ENCODE results near the gene TEX35. TPM values are rescaled to one million over a fixed set of nuclear protein-coding genes. Genes with fewer than 3 reads are reported as not detected.
A peak's percentile ranks its signal among the peaks of the same experiment; 100 is the strongest.

TEX35 gene
- total and polyA plus RNA-seq, 4 donors, result not detected

- 89 to 92% methylated on average over 4 of the region's 4 CpGs for WGBS, 2 donors
- Histone ChIP-seq H3K9ac (ENCODE audit: insufficient read depth in 1 of 2, low read length in 2 of 2) (no peak overlapping the region), H3K4me3 (no peak overlapping the region), H3K9me3 (ENCODE audit: control insufficient read depth in 4 of 4, insufficient read depth in 3 of 4, low read length in 3 of 4) (no peaks in the 10 kb centered on the region), H3K27ac (ENCODE audit: low read depth in 1 of 2, low read length in 1 of 2) (no peak overlapping the region), H3K27me3 (ENCODE audit: control insufficient read depth in 3 of 3, insufficient read depth in 3 of 3, low read length in 2 of 3) (no peaks in the 10 kb centered on the region), H3K4me1 (ENCODE audit: control insufficient read depth in 5 of 5, insufficient read depth in 5 of 5, low read length in 5 of 5) (peaks cover 0 to 4% (median 0%) of the 10 kb centered on the region in 5 donors), H3K36me3 (ENCODE audit: control insufficient read depth in 4 of 4, insufficient read depth in 4 of 4, low read length in 4 of 4) (no peaks in the 10 kb centered on the region)
- ATAC-seq (ENCODE audit: insufficient read depth, low FRiP score) (no peak), DNase-seq (no peak)
- TF ChIP-seq CTCF (IDR thresholded peaks at IDR 0.05; ENCODE audit: control extremely low read depth, extremely low read depth), result no peak
Observed at GRCh38 chr1:178504286-178504685, 8.6 kb upstream of the TEX35 start.

GRCh38 chr1:178506177-178506576, 6.7 kb upstream of the TEX35 start:
- no peak overlapping the region for H3K4me3 ChIP-seq
- H3K27me3 ChIP-seq (ENCODE audit: control insufficient read depth in 3 of 3, insufficient read depth in 3 of 3, low read length in 2 of 3), result no peaks in the 10 kb centered on the region
- H3K4me1 ChIP-seq (ENCODE audit: control insufficient read depth in 5 of 5, insufficient read depth in 5 of 5, low read length in 5 of 5), result no peaks in the 10 kb centered on the region
- no peak overlapping the region for H3K9ac ChIP-seq (ENCODE audit: insufficient read depth in 1 of 2, low read length in 2 of 2)
- TF ChIP-seq CTCF (IDR thresholded peaks at IDR 0.05; ENCODE audit: control extremely low read depth, extremely low read depth), result no peak
- DNase-seq (no peak), ATAC-seq (ENCODE audit: insufficient read depth, low FRiP score) (no peak)
- no peaks in the 10 kb centered on the region for H3K9me3 ChIP-seq (ENCODE audit: control insufficient read depth in 4 of 4, insufficient read depth in 3 of 4, low read length in 3 of 4)
- no peaks in the 10 kb centered on the region for H3K36me3 ChIP-seq (ENCODE audit: control insufficient read depth in 4 of 4, insufficient read depth in 4 of 4, low read length in 4 of 4)
- no peak overlapping the region for H3K27ac ChIP-seq (ENCODE audit: low read depth in 1 of 2, low read length in 1 of 2)
- WGBS, 2 donors, result 83 to 90% methylated on average over 6 of the region's 6 CpGs

GRCh38 chr1:178506669-178507068, 6.2 kb upstream of the TEX35 start:
- no peak for TF ChIP-seq CTCF (IDR thresholded peaks at IDR 0.05; ENCODE audit: control extremely low read depth, extremely low read depth)
- 72 to 81% methylated on average over 6 of the region's 6 CpGs for WGBS, 2 donors
- Histone ChIP-seq H3K4me3 (no peak overlapping the region), H3K36me3 (ENCODE audit: control insufficient read depth in 4 of 4, insufficient read depth in 4 of 4, low read length in 4 of 4) (no peaks in the 10 kb centered on the region), H3K27me3 (ENCODE audit: control insufficient read depth in 3 of 3, insufficient read depth in 3 of 3, low read length in 2 of 3) (no peaks in the 10 kb centered on the region), H3K27ac (ENCODE audit: low read depth in 1 of 2, low read length in 1 of 2) (no peak overlapping the region), H3K9ac (ENCODE audit: insufficient read depth in 1 of 2, low read length in 2 of 2) (no peak overlapping the region), H3K9me3 (ENCODE audit: control insufficient read depth in 4 of 4, insufficient read depth in 3 of 4, low read length in 3 of 4) (no peaks in the 10 kb centered on the region), H3K4me1 (ENCODE audit: control insufficient read depth in 5 of 5, insufficient read depth in 5 of 5, low read length in 5 of 5) (no peaks in the 10 kb centered on the region)
- ATAC-seq (ENCODE audit: insufficient read depth, low FRiP score) (no peak), DNase-seq (peak in 1 of 3 donors; percentile 12)

GRCh38 chr1:178509414-178510007, 3.4 kb upstream of the TEX35 start:
- 88 to 90% methylated on average over 5 of the region's 5 CpGs for WGBS, 2 donors
- H3K27me3 ChIP-seq (ENCODE audit: control insufficient read depth in 3 of 3, insufficient read depth in 3 of 3, low read length in 2 of 3), result no peaks in the 10 kb centered on the region
- ATAC-seq (ENCODE audit: insufficient read depth, low FRiP score) (no peak), DNase-seq (no peak)
- no peaks in the 10 kb centered on the region for H3K36me3 ChIP-seq (ENCODE audit: control insufficient read depth in 4 of 4, insufficient read depth in 4 of 4, low read length in 4 of 4)
- H3K9ac ChIP-seq (ENCODE audit: insufficient read depth in 1 of 2, low read length in 2 of 2), result no peak overlapping the region
- no peak overlapping the region for H3K27ac ChIP-seq (ENCODE audit: low read depth in 1 of 2, low read length in 1 of 2)
- no peaks in the 10 kb centered on the region for H3K9me3 ChIP-seq (ENCODE audit: control insufficient read depth in 4 of 4, insufficient read depth in 3 of 4, low read length in 3 of 4)
- no peak overlapping the region for H3K4me3 ChIP-seq
- no peak for TF ChIP-seq CTCF (IDR thresholded peaks at IDR 0.05; ENCODE audit: control extremely low read depth, extremely low read depth)
- H3K4me1 ChIP-seq (ENCODE audit: control insufficient read depth in 5 of 5, insufficient read depth in 5 of 5, low read length in 5 of 5), result peaks cover 0 to 13% (median 3%) of the 10 kb centered on the region in 5 donors

Measured in lung (tissue), 12 donors.